Measurements from ENCODE around the gene GFOD1. TPM values are rescaled to one million over a fixed set of nuclear protein-coding genes. Genes with fewer than 3 reads are reported as not detected.

The GFOD1 gene
- polyA plus RNA-seq, 1 donor from 2014 or later = 7.0 TPM

DNA sequence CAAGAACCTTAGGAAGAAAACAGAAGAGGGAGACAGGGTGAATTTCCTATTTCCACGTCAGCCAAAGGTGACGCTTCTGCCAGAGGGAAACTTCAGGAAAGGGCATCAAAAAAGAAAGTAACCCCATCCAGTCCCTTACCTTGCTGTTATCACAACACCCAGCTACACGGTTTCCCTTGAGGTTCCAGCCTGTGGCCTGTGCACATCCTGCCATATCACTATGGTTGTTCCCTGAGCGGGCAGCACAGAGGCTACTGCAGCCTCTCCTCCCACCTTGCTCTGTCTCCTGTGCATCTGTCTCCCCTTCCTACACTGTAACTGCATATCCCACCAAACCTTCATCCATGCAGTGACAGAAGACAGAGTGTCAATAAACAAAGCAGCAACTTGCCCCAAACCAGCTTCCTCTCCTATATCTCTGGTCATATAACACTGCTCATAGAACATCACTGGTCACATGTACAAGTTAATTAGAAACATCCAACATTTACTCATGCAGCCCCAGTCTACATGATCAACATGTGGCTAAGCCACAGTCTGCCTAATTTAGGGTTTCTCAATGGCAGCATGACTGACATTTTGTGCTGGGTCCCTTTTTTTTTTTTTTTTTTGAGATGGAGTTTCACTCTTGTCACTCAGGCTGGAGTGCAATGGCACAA is 54.7 kb downstream of the GFOD1 start:
- H3K4me2 ChIP-seq (ENCODE audit: low read length) = no peak overlapping the region
- no peak overlapping the region for H3K9ac ChIP-seq (ENCODE audit: low read length)
- no peak overlapping the region for H2AFZ ChIP-seq (ENCODE audit: low read depth, low read length)
- H3K9me3 ChIP-seq (ENCODE audit: low read length) = no peaks in the 10 kb centered on the region
- H3K27me3 ChIP-seq (ENCODE audit: insufficient read depth, low read depth, low read length) = no peaks in the 10 kb centered on the region
- no peak overlapping the region for H3K4me3 ChIP-seq (ENCODE audit: low read length)
- no peak for TF ChIP-seq POLR2AphosphoS5 (IDR thresholded peaks at IDR 0.05)
- TF ChIP-seq MXI1 (conservative IDR thresholded peaks at IDR 0.05; ENCODE audit: poor library complexity, severe bottlenecking) = no peak
- TF ChIP-seq, protein P1, sequence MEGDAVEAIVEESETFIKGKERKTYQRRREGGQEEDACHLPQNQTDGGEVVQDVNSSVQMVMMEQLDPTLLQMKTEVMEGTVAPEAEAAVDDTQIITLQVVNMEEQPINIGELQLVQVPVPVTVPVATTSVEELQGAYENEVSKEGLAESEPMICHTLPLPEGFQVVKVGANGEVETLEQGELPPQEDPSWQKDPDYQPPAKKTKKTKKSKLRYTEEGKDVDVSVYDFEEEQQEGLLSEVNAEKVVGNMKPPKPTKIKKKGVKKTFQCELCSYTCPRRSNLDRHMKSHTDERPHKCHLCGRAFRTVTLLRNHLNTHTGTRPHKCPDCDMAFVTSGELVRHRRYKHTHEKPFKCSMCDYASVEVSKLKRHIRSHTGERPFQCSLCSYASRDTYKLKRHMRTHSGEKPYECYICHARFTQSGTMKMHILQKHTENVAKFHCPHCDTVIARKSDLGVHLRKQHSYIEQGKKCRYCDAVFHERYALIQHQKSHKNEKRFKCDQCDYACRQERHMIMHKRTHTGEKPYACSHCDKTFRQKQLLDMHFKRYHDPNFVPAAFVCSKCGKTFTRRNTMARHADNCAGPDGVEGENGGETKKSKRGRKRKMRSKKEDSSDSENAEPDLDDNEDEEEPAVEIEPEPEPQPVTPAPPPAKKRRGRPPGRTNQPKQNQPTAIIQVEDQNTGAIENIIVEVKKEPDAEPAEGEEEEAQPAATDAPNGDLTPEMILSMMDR (IDR thresholded peaks at IDR 0.05; ENCODE audit: poor library complexity, severe bottlenecking) = no peak
- TF ChIP-seq TAF1 (IDR thresholded peaks at IDR 0.05; ENCODE audit: low read depth) = no peak
- TF ChIP-seq RAD21 (conservative IDR thresholded peaks at IDR 0.05) = no peak
- no peak for TF ChIP-seq EP300 (conservative IDR thresholded peaks at IDR 0.05; ENCODE audit: poor library complexity, severe bottlenecking)
- TF ChIP-seq SMC3 (conservative IDR thresholded peaks at IDR 0.05; ENCODE audit: poor library complexity) = no peak
- TF ChIP-seq EZH2 (IDR thresholded peaks at IDR 0.05; ENCODE audit: borderline replicate concordance, insufficient read depth, low read length, poor library complexity, severe bottlenecking) = no peak
- no peak overlapping the region for H3K27ac ChIP-seq (ENCODE audit: low read length)
- H3F3A ChIP-seq (ENCODE audit: insufficient read depth, low read length, poor library complexity, severe bottlenecking) = no peaks in the 10 kb centered on the region
- no peaks in the 10 kb centered on the region for H4K20me1 ChIP-seq (ENCODE audit: insufficient read depth)
- H3K9me2 ChIP-seq (ENCODE audit: insufficient read depth, low read length) = no peaks in the 10 kb centered on the region
- H3K36me3 ChIP-seq (ENCODE audit: insufficient read depth, low read length) = no peaks in the 10 kb centered on the region
- no peaks in the 10 kb centered on the region for H3K79me2 ChIP-seq (replicated peaks; ENCODE audit: insufficient read depth, low read length)

DNA sequence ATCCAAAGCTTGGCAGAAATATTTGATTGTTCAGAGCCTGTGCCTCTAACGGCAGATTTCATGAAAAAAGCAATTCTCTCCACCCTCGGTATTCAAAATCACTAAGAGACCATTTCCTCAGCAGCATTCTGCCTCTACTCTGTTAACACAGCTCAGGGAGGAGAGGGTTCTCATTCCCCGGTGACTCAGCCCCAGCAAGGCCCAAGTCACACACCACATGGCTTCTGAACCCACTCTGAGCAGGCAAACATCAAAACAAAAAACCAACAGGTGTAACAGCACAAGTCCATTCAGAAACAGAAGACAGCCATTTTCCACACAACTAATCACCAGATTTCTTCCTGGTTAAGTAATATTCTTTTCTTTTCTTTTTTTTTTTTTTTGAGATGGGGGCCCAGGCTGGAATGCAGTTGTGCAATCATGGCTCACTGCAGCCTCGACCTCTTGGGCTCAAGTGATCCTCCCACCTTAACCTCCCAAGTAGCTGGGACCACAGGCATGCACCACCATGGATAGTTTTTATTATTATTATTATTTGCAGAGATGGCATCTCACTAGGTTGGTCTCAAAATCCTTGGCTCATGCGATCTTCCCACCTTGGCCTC is 55.4 kb downstream of the GFOD1 start:
- TF ChIP-seq MXI1 (conservative IDR thresholded peaks at IDR 0.05; ENCODE audit: poor library complexity, severe bottlenecking) (no peak), EZH2 (IDR thresholded peaks at IDR 0.05; ENCODE audit: borderline replicate concordance, insufficient read depth, low read length, poor library complexity, severe bottlenecking) (no peak), POLR2AphosphoS5 (IDR thresholded peaks at IDR 0.05) (no peak), TAF1 (IDR thresholded peaks at IDR 0.05; ENCODE audit: low read depth) (no peak), EP300 (conservative IDR thresholded peaks at IDR 0.05; ENCODE audit: poor library complexity, severe bottlenecking) (no peak), RAD21 (conservative IDR thresholded peaks at IDR 0.05) (no peak), SMC3 (conservative IDR thresholded peaks at IDR 0.05; ENCODE audit: poor library complexity) (no peak)
- TF ChIP-seq, protein P1 (IDR thresholded peaks at IDR 0.05; ENCODE audit: poor library complexity, severe bottlenecking) = no peak
- TF ChIP-seq, protein P2, sequence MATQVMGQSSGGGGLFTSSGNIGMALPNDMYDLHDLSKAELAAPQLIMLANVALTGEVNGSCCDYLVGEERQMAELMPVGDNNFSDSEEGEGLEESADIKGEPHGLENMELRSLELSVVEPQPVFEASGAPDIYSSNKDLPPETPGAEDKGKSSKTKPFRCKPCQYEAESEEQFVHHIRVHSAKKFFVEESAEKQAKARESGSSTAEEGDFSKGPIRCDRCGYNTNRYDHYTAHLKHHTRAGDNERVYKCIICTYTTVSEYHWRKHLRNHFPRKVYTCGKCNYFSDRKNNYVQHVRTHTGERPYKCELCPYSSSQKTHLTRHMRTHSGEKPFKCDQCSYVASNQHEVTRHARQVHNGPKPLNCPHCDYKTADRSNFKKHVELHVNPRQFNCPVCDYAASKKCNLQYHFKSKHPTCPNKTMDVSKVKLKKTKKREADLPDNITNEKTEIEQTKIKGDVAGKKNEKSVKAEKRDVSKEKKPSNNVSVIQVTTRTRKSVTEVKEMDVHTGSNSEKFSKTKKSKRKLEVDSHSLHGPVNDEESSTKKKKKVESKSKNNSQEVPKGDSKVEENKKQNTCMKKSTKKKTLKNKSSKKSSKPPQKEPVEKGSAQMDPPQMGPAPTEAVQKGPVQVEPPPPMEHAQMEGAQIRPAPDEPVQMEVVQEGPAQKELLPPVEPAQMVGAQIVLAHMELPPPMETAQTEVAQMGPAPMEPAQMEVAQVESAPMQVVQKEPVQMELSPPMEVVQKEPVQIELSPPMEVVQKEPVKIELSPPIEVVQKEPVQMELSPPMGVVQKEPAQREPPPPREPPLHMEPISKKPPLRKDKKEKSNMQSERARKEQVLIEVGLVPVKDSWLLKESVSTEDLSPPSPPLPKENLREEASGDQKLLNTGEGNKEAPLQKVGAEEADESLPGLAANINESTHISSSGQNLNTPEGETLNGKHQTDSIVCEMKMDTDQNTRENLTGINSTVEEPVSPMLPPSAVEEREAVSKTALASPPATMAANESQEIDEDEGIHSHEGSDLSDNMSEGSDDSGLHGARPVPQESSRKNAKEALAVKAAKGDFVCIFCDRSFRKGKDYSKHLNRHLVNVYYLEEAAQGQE (IDR thresholded peaks at IDR 0.05; ENCODE audit: borderline replicate concordance) = no peak
- no peak overlapping the region for H3K27ac ChIP-seq (ENCODE audit: low read length)
- H3K4me3 ChIP-seq (ENCODE audit: low read length) = no peak overlapping the region
- H2AFZ ChIP-seq (ENCODE audit: low read depth, low read length) = no peak overlapping the region
- H3K9me3 ChIP-seq (ENCODE audit: low read length) = no peaks in the 10 kb centered on the region
- H3K79me2 ChIP-seq (replicated peaks; ENCODE audit: insufficient read depth, low read length) = no peaks in the 10 kb centered on the region
- H3F3A ChIP-seq (ENCODE audit: insufficient read depth, low read length, poor library complexity, severe bottlenecking) = no peaks in the 10 kb centered on the region
- H4K20me1 ChIP-seq (ENCODE audit: insufficient read depth) = no peaks in the 10 kb centered on the region
- no peak overlapping the region for H3K4me2 ChIP-seq (ENCODE audit: low read length)
- H3K36me3 ChIP-seq (ENCODE audit: insufficient read depth, low read length) = no peaks in the 10 kb centered on the region
- no peaks in the 10 kb centered on the region for H3K27me3 ChIP-seq (ENCODE audit: insufficient read depth, low read depth, low read length)
- H3K9me2 ChIP-seq (ENCODE audit: insufficient read depth, low read length) = no peaks in the 10 kb centered on the region
- no peak overlapping the region for H3K9ac ChIP-seq (ENCODE audit: low read length)
